Breast epithelium (tissue), 3 donors: ENCODE measurements around the gene TMEM178B.
"Not testable (repeated sequence)": the region's sequence is repeated elsewhere in the genome, so short reads cannot be mapped to it uniquely, and the experiment has no call there.

Source experiments
- CTCF ChIP-seq, 3 donors: fragments of 450-650 bp; IDR thresholded peaks; one replicate each; pipeline ENCODE4 v1.5.1; 2016 to 2017; ENCODE audit warnings: antibody characterized with exemption in 3 of 3, mild to moderate bottlenecking in 3 of 3, moderate library complexity in 3 of 3
- POLR2AphosphoS5 ChIP-seq, 3 donors: sonication (generic); formaldehyde crosslinking; IDR thresholded peaks; one replicate each; pipeline ENCODE4 v1.6.1; 2017; ENCODE audit warnings: antibody characterized with exemption in 3 of 3

- TF ChIP-seq CTCF, POLR2AphosphoS5 (IDR thresholded peaks at IDR 0.05): not testable (repeated sequence)
These were observed 330.0 kb downstream of the TMEM178B start for GRCh38 chr7:141403846-141404245.
